Activated naive CD4-positive, alpha-beta T cell treated with anti-CD3 and anti-CD28 coated beads, Interleukin-2, amount 10 ng/mL, durations not matched to agents 7 days and 5 days (primary cell): ENCODE measurements around the gene STX5.
"Not testable (repeated sequence)": the region's sequence is repeated elsewhere in the genome, so short reads cannot be mapped to it uniquely, and the experiment has no call there.

Experiments used
- CTCF ChIA-PET: fragments of 350-600 bp; sonication (Branson Sonifier 250); formaldehyde crosslinking; loops from one replicate; lab custom pipeline; 2021; ENCODE audit warnings: antibody characterized with exemption; lab: Charles Lee
- DNase-seq: peaks from one replicate; pipeline ENCODE4 v3.0.0-alpha.2; 2020
- H3K27ac Mint-ChIP-seq: one replicate; pipeline ENCODE4 v1.8.0; 2021; ENCODE audit warnings: mild to moderate bottlenecking, moderate library complexity, mixed read lengths
- H3K27me3 Mint-ChIP-seq: one replicate; pipeline ENCODE4 v1.8.0; 2021; ENCODE audit warnings: mild to moderate bottlenecking, mixed read lengths
- H3K36me3 Mint-ChIP-seq: one replicate; pipeline ENCODE4 v1.8.0; 2021; ENCODE audit warnings: mixed read lengths
- H3K4me1 Mint-ChIP-seq: one replicate; pipeline ENCODE4 v1.8.0; 2021; ENCODE audit warnings: mixed read lengths
- H3K4me3 Mint-ChIP-seq: one replicate; pipeline ENCODE4 v1.8.0; 2021; ENCODE audit warnings: mild to moderate bottlenecking, moderate library complexity, mixed read lengths
- H3K9me3 Mint-ChIP-seq: one replicate; pipeline ENCODE4 v1.8.0; 2021; ENCODE audit warnings: mixed read lengths

The STX5 gene

DNA sequence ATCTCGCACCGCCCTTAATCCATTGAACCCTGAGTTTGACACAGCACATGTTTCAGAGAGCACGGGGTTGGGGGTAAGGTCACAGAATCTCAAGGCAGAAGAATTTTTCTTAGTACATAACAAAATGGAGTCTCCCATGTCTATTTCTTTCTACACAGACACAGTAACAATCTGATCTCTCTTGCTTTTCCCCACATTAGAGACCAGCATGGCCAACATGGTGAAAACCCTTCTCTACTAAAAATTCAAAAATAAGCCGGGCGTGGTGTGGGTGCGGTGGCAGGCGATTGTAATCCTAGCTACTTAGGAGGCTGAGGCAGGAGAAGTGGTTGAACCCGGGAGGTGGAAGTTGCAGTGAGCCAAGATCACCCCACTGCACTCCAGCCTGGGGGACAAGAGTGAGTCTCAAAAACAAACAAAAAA, 27.4 kb upstream of the STX5 start:
- H3K9me3 Mint-ChIP-seq, DNase-seq, CTCF ChIA-PET, H3K27me3 Mint-ChIP-seq, H3K4me3 Mint-ChIP-seq: not testable (repeated sequence)
- H3K36me3 Mint-ChIP-seq, result peaks cover 19% of the 10 kb centered on the region
- peak overlapping the region; percentile 71 for H3K27ac Mint-ChIP-seq
- peaks cover 69% of the 10 kb centered on the region for H3K4me1 Mint-ChIP-seq

- Mint-ChIP-seq H3K27ac (no peak overlapping the region), H3K27me3 (peaks cover 4% of the 10 kb centered on the region), H3K36me3 (peaks cover 30% of the 10 kb centered on the region), H3K9me3 (no peaks in the 10 kb centered on the region), H3K4me1 (peaks cover 72% of the 10 kb centered on the region), H3K4me3 (peak overlapping the region; percentile 99)
- CTCF ChIA-PET, result interaction anchor here (1.2 kb wide), 1 partner anchor 126 kb away, joined by 3 read pairs; no protein-coding TSS in a partner anchor
- no peak for DNase-seq
These were observed 26.4 kb upstream of the STX5 start for GRCh38 chr11:62858201-62858600.

GRCh38 chr11:62857541-62857982, 25.7 kb upstream of the STX5 start:
- peak overlapping the region; percentile 96 for H3K27ac Mint-ChIP-seq
- CTCF ChIA-PET, result interaction anchor here (0.6 to 1.2 kb wide), 2 partner anchors 21 to 125 kb away, joined by 3 to 4 read pairs; no protein-coding TSS in a partner anchor
- H3K36me3 Mint-ChIP-seq, result peaks cover 36% of the 10 kb centered on the region

GRCh38 chr11:62856333-62856895, 24.6 kb upstream of the STX5 start:
- Mint-ChIP-seq H3K36me3 (peaks cover 44% of the 10 kb centered on the region), H3K27ac (peak overlapping the region; percentile 96), H3K4me3 (peak overlapping the region; percentile 99), H3K4me1 (peaks cover 80% of the 10 kb centered on the region), H3K9me3 (no peaks in the 10 kb centered on the region), H3K27me3 (peaks cover 4% of the 10 kb centered on the region)
- peak; percentile 37 for DNase-seq
- CTCF ChIA-PET, result interaction anchor here (0.8 to 1.9 kb wide), 6 partner anchors 12 to 213 kb away, joined by 3 to 8 read pairs (median 3); partner anchors contain the start of genes SLC3A2 and TMEM179B

More at GRCh38 chr11:62857541-62857982, 25.7 kb upstream of the STX5 start:
- H3K9me3 Mint-ChIP-seq, result no peaks in the 10 kb centered on the region
- peak overlapping the region; percentile 99 for H3K4me3 Mint-ChIP-seq
- peaks cover 4% of the 10 kb centered on the region for H3K27me3 Mint-ChIP-seq
- no peak for DNase-seq
- H3K4me1 Mint-ChIP-seq, result peaks cover 74% of the 10 kb centered on the region

GRCh38 chr11:62855571-62856332, 23.9 kb upstream of the STX5 start:
- peak overlapping the region; percentile 96 for H3K27ac Mint-ChIP-seq
- H3K4me1 Mint-ChIP-seq, result peaks cover 75% of the 10 kb centered on the region
- H3K27me3 Mint-ChIP-seq, result peaks cover 4% of the 10 kb centered on the region
- H3K36me3 Mint-ChIP-seq, result peaks cover 44% of the 10 kb centered on the region
- peak; percentile 98 for DNase-seq
- peak overlapping the region; percentile 99 for H3K4me3 Mint-ChIP-seq
- CTCF ChIA-PET, result interaction anchor here (0.8 to 1.9 kb wide), 6 partner anchors 13 to 212 kb away, joined by 3 to 8 read pairs (median 3); partner anchors contain the start of genes SLC3A2 and TMEM179B
- no peaks in the 10 kb centered on the region for H3K9me3 Mint-ChIP-seq

- no peak for DNase-seq
- H3K27me3 Mint-ChIP-seq, result peaks cover 4% of the 10 kb centered on the region
- peaks cover 46% of the 10 kb centered on the region for H3K36me3 Mint-ChIP-seq
These were observed 23.1 kb upstream of the STX5 start for GRCh38 chr11:62854825-62855570.

DNA sequence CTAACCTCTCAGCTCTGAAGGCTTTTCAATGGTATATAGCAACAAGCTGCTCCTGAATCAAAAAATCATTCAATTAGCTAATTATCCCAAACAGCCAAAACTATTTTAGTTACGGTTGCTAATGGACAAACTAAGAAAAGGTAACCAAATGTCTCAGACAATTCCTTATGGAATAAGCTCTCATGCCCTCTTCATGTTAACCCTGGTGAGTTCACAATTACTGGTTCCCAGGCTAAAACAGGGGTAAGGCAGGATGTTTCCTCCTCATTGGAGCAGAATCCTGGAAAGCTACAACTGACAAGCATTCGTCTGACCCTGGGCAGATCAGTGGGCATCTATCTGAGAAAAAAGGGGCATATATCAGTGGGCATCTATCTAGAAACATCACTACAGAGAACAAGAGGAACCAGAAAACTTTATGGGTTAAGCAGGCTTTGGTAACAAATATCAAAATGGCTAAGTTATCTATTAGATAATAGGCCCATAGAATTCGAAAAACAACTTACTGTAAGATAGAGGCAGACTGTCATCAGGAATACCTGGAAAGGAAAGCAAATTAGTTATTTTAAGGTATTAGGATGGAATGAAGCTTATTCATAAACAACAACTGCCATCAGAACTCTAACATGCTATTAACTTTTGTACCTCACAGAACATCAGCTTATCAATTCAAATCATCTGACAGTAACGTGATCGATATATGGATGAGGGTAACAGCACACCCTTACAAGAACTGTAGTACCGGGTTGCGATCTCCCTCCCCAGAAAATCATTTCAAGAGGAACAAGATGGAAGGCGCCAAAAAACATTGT, 22.4 kb upstream of the STX5 start:
- H3K36me3 Mint-ChIP-seq, result peaks cover 50% of the 10 kb centered on the region
- CTCF ChIA-PET, result interaction anchor here (1.2 to 2.1 kb wide), 3 partner anchors 9 to 68 kb away, joined by 3 to 6 read pairs (median 6); no protein-coding TSS in a partner anchor
- H3K27me3 Mint-ChIP-seq, result peaks cover 4% of the 10 kb centered on the region
- peak overlapping the region; percentile 96 for H3K27ac Mint-ChIP-seq
- H3K4me1 Mint-ChIP-seq, result peaks cover 63% of the 10 kb centered on the region
- peak overlapping the region; percentile 99 for H3K4me3 Mint-ChIP-seq
- H3K9me3 Mint-ChIP-seq, result no peaks in the 10 kb centered on the region
- DNase-seq, result no peak

More at GRCh38 chr11:62854825-62855570, 23.1 kb upstream of the STX5 start:
- peak overlapping the region; percentile 96 for H3K27ac Mint-ChIP-seq
- CTCF ChIA-PET, result interaction anchor here (0.8 to 2.1 kb wide), 5 partner anchors 8 to 26 kb away, joined by 3 to 8 read pairs (median 3); partner anchors contain the start of gene SLC3A2
- H3K4me3 Mint-ChIP-seq, result peak overlapping the region; percentile 99
- H3K9me3 Mint-ChIP-seq, result no peaks in the 10 kb centered on the region
- H3K4me1 Mint-ChIP-seq, result peaks cover 70% of the 10 kb centered on the region

- Mint-ChIP-seq H3K9me3 (no peaks in the 10 kb centered on the region), H3K4me3 (peak overlapping the region; percentile 99), H3K27ac (peak overlapping the region; percentile 96), H3K27me3 (peaks cover 4% of the 10 kb centered on the region), H3K4me1 (peaks cover 60% of the 10 kb centered on the region), H3K36me3 (peaks cover 52% of the 10 kb centered on the region)
- DNase-seq, result no peak
- CTCF ChIA-PET, result interaction anchor here (1.2 to 2.1 kb wide), 3 partner anchors 10 to 67 kb away, joined by 3 to 6 read pairs (median 6); no protein-coding TSS in a partner anchor
These were observed 21.6 kb upstream of the STX5 start for GRCh38 chr11:62853279-62853965.

DNA sequence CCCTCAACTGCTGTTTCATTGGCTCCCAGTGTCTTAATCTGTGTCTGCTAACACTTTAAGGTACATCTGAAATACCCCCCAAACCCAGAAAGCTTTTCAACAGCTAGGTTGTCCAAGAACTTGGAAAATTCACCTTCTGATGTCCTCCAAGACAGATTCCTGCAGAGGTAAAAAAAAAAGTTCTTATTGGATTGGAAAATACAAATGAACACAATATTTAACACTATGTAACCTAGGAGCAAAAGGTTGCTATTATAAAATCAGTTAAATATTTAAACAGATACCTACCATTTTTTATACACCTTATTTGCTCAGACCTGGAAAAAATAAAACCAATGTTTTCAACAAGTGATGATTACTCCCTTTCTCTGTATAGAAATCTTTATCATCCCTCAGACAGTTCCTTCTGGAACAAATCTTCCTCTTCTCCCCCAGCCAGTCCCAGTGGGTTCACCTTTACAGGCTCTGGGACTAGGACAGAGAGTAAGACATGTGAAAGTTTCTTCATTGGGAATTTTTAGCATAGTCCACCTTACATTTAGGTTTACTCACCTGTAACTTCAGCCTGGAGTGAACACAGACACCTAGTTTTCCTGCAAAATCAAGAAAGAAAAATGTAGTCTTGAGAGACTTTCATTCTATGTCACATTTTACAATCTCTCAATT, 20.8 kb upstream of the STX5 start:
- H3K4me1 Mint-ChIP-seq, result peaks cover 52% of the 10 kb centered on the region
- H3K36me3 Mint-ChIP-seq, result peaks cover 47% of the 10 kb centered on the region
- no peaks in the 10 kb centered on the region for H3K9me3 Mint-ChIP-seq
- H3K27me3 Mint-ChIP-seq, result peaks cover 9% of the 10 kb centered on the region
- no peak for DNase-seq
- peak overlapping the region; percentile 99 for H3K4me3 Mint-ChIP-seq
- H3K27ac Mint-ChIP-seq, result peak overlapping the region; percentile 96
- CTCF ChIA-PET, result no interaction called here

DNA sequence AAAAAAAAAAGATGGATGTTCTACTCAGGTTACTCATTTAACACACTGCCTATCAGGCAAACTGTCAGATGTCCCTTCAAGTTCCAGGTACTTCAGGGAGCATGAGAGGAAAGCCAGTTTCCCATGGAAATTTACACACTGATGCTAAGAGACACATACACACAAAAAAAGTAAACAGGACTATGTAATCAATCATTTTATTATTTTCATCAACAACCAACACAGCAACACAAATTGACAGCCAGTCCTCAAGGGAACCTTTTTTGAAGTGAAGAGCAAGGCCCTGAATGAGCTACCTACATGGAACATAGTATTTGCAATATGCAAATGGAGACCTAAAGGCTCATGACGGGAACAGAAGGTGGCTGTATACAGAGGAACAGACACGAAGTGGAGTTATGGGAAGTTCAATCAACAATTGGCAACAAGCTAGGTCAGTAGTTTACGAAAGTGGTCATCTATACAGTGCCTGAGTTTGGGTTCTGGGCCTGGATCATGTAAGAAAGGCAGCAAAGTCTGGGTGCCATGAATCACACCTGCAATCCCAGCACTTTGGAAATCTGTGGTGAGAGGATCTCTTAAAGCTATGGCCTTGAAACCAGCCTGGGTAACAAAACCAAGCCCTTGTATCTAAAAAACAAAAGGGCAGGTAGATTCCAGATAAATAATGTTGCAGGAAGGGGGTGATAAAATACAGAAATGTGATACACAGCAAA, 20.1 kb upstream of the STX5 start:
- Mint-ChIP-seq H3K4me1 (peaks cover 46% of the 10 kb centered on the region), H3K27ac (peak overlapping the region; percentile 67), H3K27me3 (peaks cover 14% of the 10 kb centered on the region), H3K4me3 (peak overlapping the region; percentile 10), H3K36me3 (peaks cover 46% of the 10 kb centered on the region), H3K9me3 (no peaks in the 10 kb centered on the region)
- DNase-seq, result no peak
- CTCF ChIA-PET, result interaction anchor here (0.9 to 2.8 kb wide), 2 partner anchors 11 to 29 kb away, joined by 3 to 8 read pairs; partner anchors contain the start of gene SLC3A2

GRCh38 chr11:62850911-62851806, 19.3 kb upstream of the STX5 start:
- Mint-ChIP-seq H3K9me3 (no peaks in the 10 kb centered on the region), H3K27me3 (peaks cover 16% of the 10 kb centered on the region), H3K27ac (peak overlapping the region; percentile 67), H3K4me3 (peak overlapping the region; percentile 10), H3K36me3 (peaks cover 46% of the 10 kb centered on the region), H3K4me1 (peaks cover 39% of the 10 kb centered on the region)
- CTCF ChIA-PET, result interaction anchor here (0.9 to 2.8 kb wide), 2 partner anchors 12 to 30 kb away, joined by 3 to 8 read pairs; partner anchors contain the start of gene SLC3A2
- DNase-seq, result no peak
